HG03354 (cell line): ENCODE measurements around the gene SERPINB2.

ENCODE experiments used
- ATAC-seq: cut with Tn5 transposase; IDR thresholded peaks from one replicate; pipeline ENCODE4 v1.9.1; 2021; ENCODE audit warnings: mild to moderate bottlenecking; ENCODE audit not compliant: unreplicated experiment, poor library complexity, severe bottlenecking

SERPINB2 gene

GRCh38 chr18:63883617-63884016, 3.9 kb upstream of the SERPINB2 start:
- ATAC-seq, result no peak

- no peak for ATAC-seq
These were observed 1.1 kb downstream of the SERPINB2 start for GRCh38 chr18:63888470-63889190.

GRCh38 chr18:63889626-63890025, 2.1 kb downstream of the SERPINB2 start:
- ATAC-seq, result no peak

GRCh38 chr18:63890237-63890949, 2.9 kb downstream of the SERPINB2 start:
- no peak for ATAC-seq

- ATAC-seq, result peak; percentile 77
These were observed 3.4 kb downstream of the SERPINB2 start for GRCh38 chr18:63890950-63891304.

- ATAC-seq, result no peak
These were observed 5.1 kb downstream of the SERPINB2 start for GRCh38 chr18:63892566-63892965.

GRCh38 chr18:63894106-63894772, 6.7 kb downstream of the SERPINB2 start:
- ATAC-seq, result no peak

- no peak for ATAC-seq
These were observed 7.7 kb downstream of the SERPINB2 start for GRCh38 chr18:63895190-63895589.

- no peak for ATAC-seq
These were observed 9.6 kb downstream of the SERPINB2 start for GRCh38 chr18:63897072-63897471.

- ATAC-seq, result no peak
These were observed 11.7 kb downstream of the SERPINB2 start for GRCh38 chr18:63899206-63899605.

- no peak for ATAC-seq
These were observed 16.5 kb downstream of the SERPINB2 start for GRCh38 chr18:63903851-63904570.

- ATAC-seq, result no peak
These were observed 17.2 kb downstream of the SERPINB2 start for GRCh38 chr18:63904694-63905093.

GRCh38 chr18:63905361-63905760, 17.9 kb downstream of the SERPINB2 start:
- no peak for ATAC-seq

GRCh38 chr18:63906056-63906455, 18.6 kb downstream of the SERPINB2 start:
- ATAC-seq, result no peak

GRCh38 chr18:63907664-63908063, 20.2 kb downstream of the SERPINB2 start, which contains the start of gene SERPINB10:
Gene SERPINB10 (plus strand): TSS chr18:63907958. CDS start chr18:63915511, 7,553 bp downstream.
- peak; percentile 64 for ATAC-seq

GRCh38 chr18:63908858-63909257, 21.4 kb downstream of the SERPINB2 start:
- no peak for ATAC-seq

- ATAC-seq, result peak; percentile 70
These were observed 22.4 kb downstream of the SERPINB2 start for GRCh38 chr18:63909870-63910269.

GRCh38 chr18:63917817-63918216, 30.3 kb downstream of the SERPINB2 start:
- no peak for ATAC-seq

GRCh38 chr18:63922049-63922448, 34.5 kb downstream of the SERPINB2 start:
- no peak for ATAC-seq

- no peak for ATAC-seq
These were observed 37.0 kb downstream of the SERPINB2 start for GRCh38 chr18:63924551-63924950.
